ENCODE measurements around the gene HDAC3. TPM values are rescaled to one million over a fixed set of nuclear protein-coding genes. Genes with fewer than 3 reads are reported as not detected.

HDAC3 gene
- total RNA-seq, 2 experiments from 2014 or later: 83.6 to 85.4 TPM

GRCh38 chr5:141654298-141654697 lies 17.6 kb upstream of the HDAC3 start:
- no peak overlapping the region for H2AFZ ChIP-seq (ENCODE audit: low read length)
- no TSS peak for BruUV-seq (replicated peaks)
- no peak for TF ChIP-seq EZH2phosphoT487 (IDR thresholded peaks at IDR 0.05; ENCODE audit: borderline replicate concordance, low read depth, low read length)
- TF ChIP-seq CTCF (conservative IDR thresholded peaks at IDR 0.05; ENCODE audit: low read length): no peak
- no peaks in the 10 kb centered on the region for H3K9me3 ChIP-seq (ENCODE audit: low read length)
- no peaks in the 10 kb centered on the region for H4K20me1 ChIP-seq (ENCODE audit: insufficient read depth, low read length)
- no peaks in the 10 kb centered on the region for H3K36me3 ChIP-seq (ENCODE audit: insufficient read depth, low read length)
- ChIA-PET POLR2A (no interaction called here), CTCF (ENCODE audit: unreplicated experiment) (no interaction called here)
- no peaks in the 10 kb centered on the region for H3K9me2 ChIP-seq (ENCODE audit: insufficient read depth, low read length)
- peaks cover 13% of the 10 kb centered on the region for H3K4me1 ChIP-seq (ENCODE audit: insufficient read depth, low read length, poor library complexity, severe bottlenecking)
- H3K79me2 ChIP-seq (ENCODE audit: insufficient read depth, low read depth, low read length): no peaks in the 10 kb centered on the region
- no peak overlapping the region for H3K4me3 ChIP-seq (ENCODE audit: low read depth, low read length, poor library complexity, severe bottlenecking)
- intact Hi-C loops (cut with micrococcal nuclease; ENCODE audit: unreplicated experiment): no loop called here
- H3K27ac ChIP-seq (ENCODE audit: low read depth, low read length, poor library complexity, severe bottlenecking): no peak overlapping the region
- no peak overlapping the region for H3K4me2 ChIP-seq (ENCODE audit: low read length)
- DNase-seq (ENCODE audit: low spot score): no peak

- Histone ChIP-seq H4K20me1 (ENCODE audit: insufficient read depth, low read length) (no peaks in the 10 kb centered on the region), H3K36me3 (ENCODE audit: insufficient read depth, low read length) (no peaks in the 10 kb centered on the region), H3K9me3 (ENCODE audit: low read length) (no peaks in the 10 kb centered on the region), H2AFZ (ENCODE audit: low read length) (peak overlapping the region; percentile 84), H3K9me2 (ENCODE audit: insufficient read depth, low read length) (no peaks in the 10 kb centered on the region), H3K4me2 (ENCODE audit: low read length) (peak overlapping the region; percentile 97), H3K27ac (ENCODE audit: low read depth, low read length, poor library complexity, severe bottlenecking) (no peak overlapping the region), H3K79me2 (ENCODE audit: insufficient read depth, low read depth, low read length) (no peaks in the 10 kb centered on the region), H3K4me1 (ENCODE audit: insufficient read depth, low read length, poor library complexity, severe bottlenecking) (peaks cover 13% of the 10 kb centered on the region), H3K4me3 (ENCODE audit: low read depth, low read length, poor library complexity, severe bottlenecking) (peak overlapping the region; percentile 73)
- POLR2A ChIA-PET: interaction anchor here (0.9 to 2.9 kb wide), 4 partner anchors 11 to 60 kb away, joined by 3 to 18 read pairs (median 4); partner anchors contain the start of genes HDAC3 and RELL2
- CTCF ChIA-PET (ENCODE audit: unreplicated experiment): interaction anchor here (1.2 to 1.3 kb wide), 2 partner anchors 12 to 14 kb away, joined by 3 to 4 read pairs; no protein-coding TSS in a partner anchor
- TF ChIP-seq EZH2phosphoT487 (IDR thresholded peaks at IDR 0.05; ENCODE audit: borderline replicate concordance, low read depth, low read length) (no peak), CTCF (conservative IDR thresholded peaks at IDR 0.05; ENCODE audit: low read length) (no peak)
- BruUV-seq (replicated peaks): no TSS peak
- DNase-seq (ENCODE audit: low spot score): no peak
- intact Hi-C loops (cut with micrococcal nuclease; ENCODE audit: unreplicated experiment): no loop called here
Measured at GRCh38 chr5:141651728-141652105, 15.1 kb upstream of the HDAC3 start.
